Activated naive CD8-positive, alpha-beta T cell treated with anti-CD3 and anti-CD28 coated beads for 36 hours (primary cell): ENCODE measurements around the gene LRRC8D. TPM values are rescaled to one million over a fixed set of nuclear protein-coding genes. Genes with fewer than 3 reads are reported as not detected.

Experiments used
- DNase-seq: peaks from one replicate; pipeline ENCODE4 v3.0.0; 2021
- H3K27ac Mint-ChIP-seq: one replicate; pipeline ENCODE4 v1.8.0; 2022; ENCODE audit warnings: mild to moderate bottlenecking, moderate library complexity, mixed read lengths
- H3K27me3 Mint-ChIP-seq: one replicate; pipeline ENCODE4 v1.8.0; 2022; ENCODE audit warnings: mild to moderate bottlenecking, mixed read lengths
- H3K36me3 Mint-ChIP-seq: one replicate; pipeline ENCODE4 v1.8.0; 2021; ENCODE audit warnings: mild to moderate bottlenecking, mixed read lengths
- H3K4me1 Mint-ChIP-seq: one replicate; pipeline ENCODE4 v1.8.0; 2021; ENCODE audit warnings: mixed read lengths
- H3K4me3 Mint-ChIP-seq: one replicate; pipeline ENCODE4 v1.8.0; 2022; ENCODE audit warnings: mild to moderate bottlenecking, moderate library complexity, mixed read lengths
- H3K9me3 Mint-ChIP-seq: one replicate; pipeline ENCODE4 v1.8.0; 2022; ENCODE audit warnings: mixed read lengths
- total RNA-seq, 2 experiments: library from RNA; stranded (reverse); gene quantifications; one replicate each; pipeline ENCODE4 v1.2.3, GENCODE V29; 2021

LRRC8D gene
- total RNA-seq, 2 experiments from 2014 or later: 37.7 to 41.2 TPM

DNA sequence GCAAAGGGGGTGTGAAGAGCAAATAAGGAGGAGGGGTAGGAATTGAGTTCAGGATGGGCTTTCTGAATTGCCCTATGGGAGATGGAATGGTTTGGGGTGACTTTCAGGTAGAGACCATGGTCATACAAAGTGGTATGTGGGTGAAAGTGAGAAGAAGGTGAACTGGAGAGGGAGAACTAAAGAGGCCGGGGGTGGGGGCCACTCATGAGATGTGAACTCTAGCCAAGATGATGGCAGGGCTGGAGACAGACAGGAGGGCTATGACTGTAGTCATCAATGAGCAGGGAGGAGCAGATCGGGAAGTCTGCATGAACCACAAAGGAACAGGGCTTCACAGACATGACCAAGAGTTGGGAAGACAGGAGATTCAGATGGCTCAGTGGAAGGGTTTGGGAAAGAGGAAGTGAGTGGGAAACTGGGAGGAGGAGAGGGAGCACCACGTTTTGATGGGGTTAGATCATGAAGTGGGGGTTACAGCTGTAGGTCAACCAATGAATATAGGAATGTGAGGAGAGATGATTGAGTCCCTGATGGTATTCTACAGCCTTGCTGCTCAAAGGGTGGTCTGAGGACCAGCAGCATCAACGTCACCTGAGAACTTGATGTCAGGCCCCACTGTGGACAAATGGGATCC is 20.7 kb upstream of the LRRC8D start:
- no peaks in the 10 kb centered on the region for H3K9me3 Mint-ChIP-seq
- no peak overlapping the region for H3K4me3 Mint-ChIP-seq
- no peak overlapping the region for H3K27ac Mint-ChIP-seq
- peaks cover 5% of the 10 kb centered on the region for H3K27me3 Mint-ChIP-seq
- no peak for DNase-seq
- no peaks in the 10 kb centered on the region for H3K36me3 Mint-ChIP-seq
- H3K4me1 Mint-ChIP-seq: peaks cover 18% of the 10 kb centered on the region

DNA sequence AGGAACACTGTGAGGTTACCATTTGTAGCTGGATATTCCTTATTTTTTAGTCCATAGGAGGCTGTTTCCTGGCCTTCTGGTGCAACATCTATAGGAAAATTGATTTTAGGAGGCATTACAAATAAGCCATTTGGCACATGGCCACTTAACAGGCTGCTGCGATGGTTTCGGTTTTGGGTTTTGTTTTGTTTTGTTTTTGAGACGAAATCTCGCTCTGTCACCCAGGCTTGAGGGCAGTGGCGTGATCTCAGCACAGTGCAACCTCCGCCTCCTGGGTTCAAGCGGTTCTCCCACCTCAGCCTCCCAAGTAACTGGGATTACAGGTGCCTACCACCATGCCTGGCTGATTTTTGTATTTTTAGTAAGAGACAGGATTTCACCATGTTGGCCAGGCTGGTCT is 20.1 kb upstream of the LRRC8D start:
- Mint-ChIP-seq H3K27ac (no peak overlapping the region), H3K4me1 (peaks cover 18% of the 10 kb centered on the region), H3K4me3 (no peak overlapping the region), H3K27me3 (peaks cover 5% of the 10 kb centered on the region), H3K36me3 (no peaks in the 10 kb centered on the region), H3K9me3 (no peaks in the 10 kb centered on the region)
- DNase-seq: no peak

DNA sequence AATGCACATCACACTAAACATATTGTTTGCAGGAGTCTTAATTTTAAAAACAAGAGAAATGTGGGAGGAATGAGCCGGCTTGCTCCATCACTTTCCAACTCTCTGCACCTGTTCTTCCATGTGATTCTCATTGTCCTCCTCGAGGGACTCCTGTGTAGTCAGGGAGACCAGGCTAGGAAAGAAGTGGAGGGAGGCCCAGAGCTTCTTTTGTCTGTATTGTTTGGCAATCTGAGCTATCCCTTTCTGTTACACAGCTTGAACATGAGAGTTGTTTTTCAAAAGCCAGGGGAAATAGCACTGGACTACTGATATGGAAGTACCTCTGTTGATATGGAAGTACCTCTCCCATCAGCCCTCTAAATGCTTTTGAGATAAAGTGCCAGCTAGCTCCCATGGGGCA is 18.8 kb upstream of the LRRC8D start:
- no peak for DNase-seq
- H3K4me1 Mint-ChIP-seq: peaks cover 18% of the 10 kb centered on the region
- H3K27ac Mint-ChIP-seq: no peak overlapping the region
- H3K27me3 Mint-ChIP-seq: peaks cover 5% of the 10 kb centered on the region
- no peaks in the 10 kb centered on the region for H3K9me3 Mint-ChIP-seq
- H3K4me3 Mint-ChIP-seq: no peak overlapping the region
- H3K36me3 Mint-ChIP-seq: no peaks in the 10 kb centered on the region

DNA sequence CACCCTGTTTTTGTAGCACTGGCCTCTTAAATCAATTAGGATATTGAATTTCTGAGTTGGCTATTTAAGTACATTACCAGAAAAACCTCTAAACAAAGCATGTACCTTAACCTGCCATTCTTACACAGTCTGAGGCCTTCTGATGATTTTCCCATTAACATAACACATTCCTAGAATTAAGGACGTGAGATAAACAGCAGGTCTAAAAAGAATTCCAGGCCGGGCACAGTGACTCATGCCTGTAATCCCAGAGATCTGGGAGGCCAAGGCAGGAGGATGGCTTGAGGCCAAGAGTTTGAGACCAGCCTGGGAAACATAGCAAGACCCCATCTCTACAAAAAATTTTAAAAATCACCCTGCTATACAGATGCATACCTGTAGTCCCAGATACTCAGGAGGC is 18.0 kb upstream of the LRRC8D start:
- Mint-ChIP-seq H3K9me3 (no peaks in the 10 kb centered on the region), H3K36me3 (no peaks in the 10 kb centered on the region), H3K27me3 (peaks cover 5% of the 10 kb centered on the region), H3K27ac (no peak overlapping the region), H3K4me3 (no peak overlapping the region), H3K4me1 (peaks cover 18% of the 10 kb centered on the region)
- no peak for DNase-seq

DNA sequence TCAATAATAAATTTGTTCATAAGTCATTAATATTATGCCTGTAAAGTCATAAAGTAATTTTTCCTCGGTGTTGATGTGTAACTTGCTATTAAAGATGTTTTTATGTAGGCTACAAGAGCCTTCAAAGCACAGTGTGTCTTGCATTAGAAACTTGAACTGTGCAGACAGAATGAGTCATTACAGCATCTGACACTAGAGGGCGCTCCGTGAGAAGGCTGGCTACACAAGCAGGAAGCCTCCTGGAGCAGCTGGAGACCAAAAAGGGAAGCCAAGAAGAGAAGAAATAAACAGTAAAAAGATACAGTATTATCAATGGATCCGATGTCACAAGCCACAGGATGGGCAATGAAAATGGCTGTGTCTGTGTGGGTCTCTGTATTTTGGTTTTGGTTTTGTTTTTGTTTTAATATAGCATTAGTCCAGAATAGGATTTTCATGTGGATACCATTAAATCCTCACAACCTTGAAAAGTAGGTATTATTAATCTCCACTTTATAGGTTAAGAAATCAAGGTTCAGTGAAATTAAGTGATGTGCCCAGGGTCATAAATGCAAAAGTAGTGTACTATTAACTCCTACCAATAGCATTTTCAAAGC is 16.1 kb upstream of the LRRC8D start:
- peak; percentile 77 for DNase-seq
- Mint-ChIP-seq H3K36me3 (no peaks in the 10 kb centered on the region), H3K9me3 (no peaks in the 10 kb centered on the region), H3K27me3 (peaks cover 6% of the 10 kb centered on the region), H3K27ac (no peak overlapping the region), H3K4me3 (no peak overlapping the region), H3K4me1 (peaks cover 6% of the 10 kb centered on the region)

DNA sequence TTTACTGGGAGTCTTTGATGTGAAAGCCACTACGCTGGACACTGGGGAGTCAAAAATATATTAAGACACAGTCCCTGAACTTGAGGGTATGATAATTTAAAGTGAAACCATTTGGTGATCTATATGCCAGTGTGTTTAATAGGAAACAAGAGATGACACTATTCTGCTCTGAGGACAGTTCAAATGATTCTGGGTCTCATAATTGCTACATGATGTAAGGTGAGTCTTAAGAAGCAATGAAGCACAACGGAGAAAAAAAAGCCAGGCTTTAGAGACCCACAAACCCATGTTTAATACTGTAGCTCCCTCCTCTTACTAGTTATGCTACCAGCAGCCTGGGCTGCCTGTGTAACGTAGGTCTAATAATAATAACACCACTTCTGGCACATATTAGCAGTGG is 14.2 kb upstream of the LRRC8D start:
- no peak for DNase-seq
- no peaks in the 10 kb centered on the region for H3K4me1 Mint-ChIP-seq
- H3K27ac Mint-ChIP-seq: no peak overlapping the region
- peaks cover 4% of the 10 kb centered on the region for H3K27me3 Mint-ChIP-seq
- H3K4me3 Mint-ChIP-seq: no peak overlapping the region
- no peaks in the 10 kb centered on the region for H3K36me3 Mint-ChIP-seq
- H3K9me3 Mint-ChIP-seq: no peaks in the 10 kb centered on the region

DNA sequence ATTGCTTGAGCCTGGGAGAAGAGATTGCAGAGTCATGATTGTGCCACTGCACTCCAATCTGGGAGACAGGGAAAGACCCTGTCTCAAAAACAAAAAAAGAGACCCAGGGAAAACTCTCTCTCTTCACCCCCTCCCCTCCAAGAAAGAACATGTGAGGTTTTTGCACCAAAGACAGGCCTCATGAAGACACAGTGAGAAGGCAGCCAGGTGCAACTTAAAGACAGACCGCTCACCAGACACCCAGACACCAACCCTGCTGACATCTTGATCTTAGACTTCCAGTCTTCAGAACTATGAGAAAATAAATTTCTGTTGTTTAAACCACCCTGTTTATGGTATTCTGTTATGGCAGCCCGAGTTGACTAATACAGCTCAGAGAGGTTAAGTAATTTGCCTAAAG is 13.3 kb upstream of the LRRC8D start:
- Mint-ChIP-seq H3K27me3 (peaks cover 4% of the 10 kb centered on the region), H3K4me1 (no peaks in the 10 kb centered on the region), H3K36me3 (no peaks in the 10 kb centered on the region), H3K4me3 (no peak overlapping the region), H3K9me3 (no peaks in the 10 kb centered on the region), H3K27ac (no peak overlapping the region)
- DNase-seq: no peak

DNA sequence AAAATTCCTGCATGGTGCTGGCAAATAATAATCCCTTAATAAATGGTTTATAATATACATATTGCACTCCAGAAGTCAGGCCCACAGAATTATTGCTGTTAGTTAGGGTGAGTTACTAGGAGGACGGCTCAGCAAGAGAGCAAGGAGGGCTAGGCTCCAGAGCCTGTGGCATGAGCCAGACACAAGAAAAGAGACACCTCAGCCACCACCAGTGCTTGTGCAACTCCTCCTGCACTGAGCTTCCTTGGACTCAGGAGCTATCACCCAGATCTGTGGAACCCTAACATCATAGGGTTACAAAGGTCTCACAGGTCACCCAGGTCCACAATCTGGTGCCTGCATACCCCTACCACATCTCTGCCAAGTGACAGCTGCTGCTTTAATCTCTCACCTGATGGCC is 12.8 kb upstream of the LRRC8D start:
- no peaks in the 10 kb centered on the region for H3K9me3 Mint-ChIP-seq
- H3K27ac Mint-ChIP-seq: no peak overlapping the region
- no peak for DNase-seq
- H3K4me3 Mint-ChIP-seq: no peak overlapping the region
- no peaks in the 10 kb centered on the region for H3K36me3 Mint-ChIP-seq
- H3K4me1 Mint-ChIP-seq: peaks cover 2% of the 10 kb centered on the region
- H3K27me3 Mint-ChIP-seq: peaks cover 4% of the 10 kb centered on the region

DNA sequence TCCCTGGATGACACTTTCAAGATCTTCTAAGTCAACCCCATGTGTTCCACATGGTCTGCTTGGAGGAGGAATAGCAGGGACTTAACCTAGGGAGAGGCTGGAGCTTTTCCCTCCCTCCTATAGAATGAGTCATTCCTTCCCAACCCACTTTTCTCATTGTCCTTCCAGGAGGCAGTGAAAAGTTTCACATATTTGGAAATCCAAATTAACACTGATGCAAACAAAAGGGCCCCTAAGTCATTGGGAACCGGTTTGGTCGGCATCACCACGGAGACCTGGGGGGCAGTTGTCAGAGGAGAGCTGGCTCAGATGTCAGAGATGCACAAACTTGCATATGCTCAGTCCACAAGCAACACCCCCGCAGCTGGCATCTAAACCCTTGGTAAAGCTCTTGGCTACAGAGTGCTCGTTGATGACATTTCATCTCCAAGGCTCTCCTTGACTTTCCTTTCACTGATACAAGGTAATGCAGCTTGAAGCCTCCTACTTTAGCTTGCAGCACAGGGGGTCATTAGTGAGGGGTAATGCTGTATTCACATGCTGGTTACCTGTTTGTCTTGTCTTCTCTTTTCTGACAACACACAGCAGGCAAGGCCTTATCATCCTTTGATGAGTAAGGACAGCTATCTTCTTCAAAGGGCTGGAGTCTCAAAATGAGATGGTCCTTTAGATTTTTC is 12.3 kb upstream of the LRRC8D start:
- H3K4me3 Mint-ChIP-seq: no peak overlapping the region
- no peak for DNase-seq
- no peaks in the 10 kb centered on the region for H3K9me3 Mint-ChIP-seq
- no peaks in the 10 kb centered on the region for H3K36me3 Mint-ChIP-seq
- peaks cover 4% of the 10 kb centered on the region for H3K27me3 Mint-ChIP-seq
- H3K27ac Mint-ChIP-seq: no peak overlapping the region
- peaks cover 2% of the 10 kb centered on the region for H3K4me1 Mint-ChIP-seq

DNA sequence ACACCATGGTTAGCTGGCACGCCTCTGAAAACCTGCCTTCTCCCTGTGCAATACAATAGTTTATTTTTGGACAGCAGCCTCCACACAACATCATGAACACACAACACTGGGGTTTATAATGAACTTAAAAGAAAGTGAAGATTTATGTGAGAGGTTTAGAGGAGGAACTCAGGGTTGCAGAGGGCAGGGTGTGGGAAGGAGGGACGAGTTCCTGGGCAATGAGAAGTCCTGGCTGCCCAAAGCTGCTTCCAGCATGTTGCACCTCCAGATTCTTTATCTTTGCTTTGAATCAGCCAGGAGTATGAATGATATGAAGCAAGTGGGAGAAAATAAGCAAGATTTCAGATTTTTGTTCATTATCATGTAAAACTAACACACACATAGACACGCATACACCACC is 11.3 kb upstream of the LRRC8D start:
- Mint-ChIP-seq H3K36me3 (no peaks in the 10 kb centered on the region), H3K4me3 (no peak overlapping the region), H3K9me3 (no peaks in the 10 kb centered on the region), H3K27me3 (peaks cover 4% of the 10 kb centered on the region), H3K4me1 (peaks cover 2% of the 10 kb centered on the region), H3K27ac (no peak overlapping the region)
- no peak for DNase-seq

DNA sequence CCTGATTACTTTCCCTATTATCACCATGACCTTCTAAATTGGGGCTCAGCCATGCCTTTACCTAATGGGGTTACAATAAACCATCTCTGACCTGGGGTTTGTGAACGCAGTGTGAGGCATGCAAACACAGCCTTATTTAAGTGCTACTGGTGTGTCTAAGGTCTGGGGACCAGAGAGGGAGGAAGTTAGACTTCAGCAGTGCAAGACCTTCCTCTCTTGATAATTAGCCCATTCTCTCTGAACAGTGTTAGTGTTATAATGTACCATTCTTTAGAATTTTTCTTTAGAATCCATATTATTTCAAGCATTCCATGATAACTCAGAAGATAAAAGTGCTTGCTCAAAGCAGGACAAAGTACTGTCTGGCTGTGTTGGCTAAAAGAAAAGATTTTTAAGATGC is 10.5 kb upstream of the LRRC8D start:
- Mint-ChIP-seq H3K4me1 (peaks cover 6% of the 10 kb centered on the region), H3K27me3 (peaks cover 4% of the 10 kb centered on the region), H3K9me3 (no peaks in the 10 kb centered on the region)

DNA sequence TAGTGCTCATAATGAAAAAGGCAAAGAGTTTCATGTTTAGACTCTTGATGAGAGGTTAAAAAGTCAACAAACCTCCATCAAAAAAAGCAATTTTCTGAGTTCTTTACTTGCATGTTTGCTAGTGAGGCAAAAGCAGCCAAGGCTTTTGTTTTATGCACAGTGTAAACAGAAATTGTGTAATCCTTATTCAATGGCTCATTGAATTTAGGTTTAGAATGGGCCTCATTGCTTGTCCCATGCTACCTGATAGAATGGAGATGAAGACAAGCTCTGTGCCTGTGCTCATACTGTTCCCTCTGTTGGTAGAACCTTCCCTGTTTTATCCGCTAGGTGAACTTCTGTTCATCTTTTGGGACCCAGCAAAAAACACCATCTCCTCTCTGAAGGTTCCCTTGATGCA is 10.0 kb upstream of the LRRC8D start:
- H3K27ac Mint-ChIP-seq: no peak overlapping the region
- no peak overlapping the region for H3K4me3 Mint-ChIP-seq
- H3K4me1 Mint-ChIP-seq: peaks cover 11% of the 10 kb centered on the region
- no peaks in the 10 kb centered on the region for H3K9me3 Mint-ChIP-seq
- H3K36me3 Mint-ChIP-seq: no peaks in the 10 kb centered on the region
- no peak for DNase-seq
- peaks cover 4% of the 10 kb centered on the region for H3K27me3 Mint-ChIP-seq

More for the DNA sequence above, 10.5 kb upstream of the LRRC8D start:
- H3K36me3 Mint-ChIP-seq: no peaks in the 10 kb centered on the region
- H3K27ac Mint-ChIP-seq: no peak overlapping the region
- DNase-seq: no peak
- no peak overlapping the region for H3K4me3 Mint-ChIP-seq

DNA sequence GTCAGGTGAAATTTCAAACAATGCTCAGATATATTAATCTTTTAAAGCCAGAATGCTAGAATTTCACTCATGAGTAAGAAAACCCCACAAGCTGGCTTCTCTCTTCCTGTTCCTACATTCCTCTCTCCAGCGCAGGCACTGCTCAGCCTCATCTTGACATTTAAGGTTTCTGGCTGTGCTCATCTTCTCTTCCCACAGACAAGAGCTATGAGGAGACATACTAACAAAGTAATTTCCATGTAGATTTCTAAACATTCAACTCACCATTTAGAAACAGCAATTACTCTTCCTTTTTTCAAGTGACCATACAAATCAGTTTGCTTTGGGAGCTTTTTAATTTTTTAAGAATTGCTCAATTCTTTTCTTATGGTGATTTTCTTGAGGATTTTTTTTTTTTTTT is 7.8 kb upstream of the LRRC8D start:
- H3K36me3 Mint-ChIP-seq: no peaks in the 10 kb centered on the region
- no peak for DNase-seq
- peaks cover 17% of the 10 kb centered on the region for H3K4me1 Mint-ChIP-seq
- no peaks in the 10 kb centered on the region for H3K9me3 Mint-ChIP-seq
- H3K27me3 Mint-ChIP-seq: peaks cover 4% of the 10 kb centered on the region
- no peak overlapping the region for H3K27ac Mint-ChIP-seq
- no peak overlapping the region for H3K4me3 Mint-ChIP-seq

DNA sequence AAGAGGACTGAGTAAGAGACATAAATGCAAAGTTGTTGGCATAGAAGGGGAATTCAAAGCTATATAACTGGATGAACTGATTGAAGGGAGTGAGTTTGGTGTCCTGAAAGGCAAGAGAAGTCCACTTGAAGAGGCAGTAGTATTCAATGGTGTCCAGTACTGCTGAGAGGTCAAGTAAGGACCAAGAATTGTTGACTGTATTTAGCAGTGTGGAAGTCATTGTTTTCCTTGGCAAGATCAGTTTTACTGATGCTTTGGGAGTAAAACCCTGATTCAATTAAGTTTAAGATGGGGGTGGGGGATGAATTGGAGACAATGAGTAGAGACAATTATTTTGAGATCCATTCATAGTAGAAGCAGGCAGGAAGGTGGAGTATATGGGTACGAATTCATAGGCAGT is 5.8 kb upstream of the LRRC8D start:
- Mint-ChIP-seq H3K4me1 (peaks cover 30% of the 10 kb centered on the region), H3K9me3 (no peaks in the 10 kb centered on the region), H3K4me3 (no peak overlapping the region), H3K27ac (no peak overlapping the region), H3K27me3 (no peaks in the 10 kb centered on the region), H3K36me3 (peaks cover 2% of the 10 kb centered on the region)
- DNase-seq: no peak

DNA sequence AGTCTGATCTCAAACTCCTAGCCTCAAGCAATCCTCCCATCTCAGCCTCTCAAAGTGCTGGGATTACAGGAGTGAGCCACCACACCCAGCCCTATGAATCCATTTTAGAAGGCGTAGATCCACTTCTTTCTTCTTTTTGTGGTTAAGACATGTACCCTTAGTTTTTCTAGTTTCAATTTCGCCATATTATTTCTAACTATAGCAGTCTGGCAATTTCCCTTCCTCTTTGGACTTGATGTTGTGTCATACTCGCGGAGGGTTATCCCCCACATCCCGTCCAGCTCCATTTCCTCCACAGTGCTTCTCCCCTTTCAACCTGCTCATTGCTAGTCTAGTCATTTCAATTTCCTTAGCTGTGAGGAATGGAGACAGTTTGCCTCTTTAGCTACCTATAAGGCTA is 5.2 kb upstream of the LRRC8D start:
- DNase-seq: no peak
- H3K9me3 Mint-ChIP-seq: no peaks in the 10 kb centered on the region

DNA sequence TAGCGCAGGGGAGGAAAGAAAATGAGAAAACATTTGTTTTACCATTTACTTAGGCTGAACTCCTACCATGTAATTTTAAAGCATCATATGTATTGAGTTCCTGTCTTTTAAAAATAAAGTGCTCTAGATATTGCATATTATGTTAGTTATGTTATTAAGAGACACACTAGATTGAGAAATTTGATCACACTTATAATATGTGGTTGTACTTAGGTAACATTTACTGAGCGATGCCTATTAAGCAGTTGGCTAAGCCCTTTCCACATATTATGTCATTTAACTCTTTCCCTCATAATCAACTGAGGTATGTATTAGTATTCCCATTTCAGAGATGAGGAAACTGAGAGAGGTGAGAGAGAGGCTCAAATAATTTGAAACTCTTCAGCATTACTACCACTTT is 4.5 kb upstream of the LRRC8D start:
- H3K9me3 Mint-ChIP-seq: no peaks in the 10 kb centered on the region
- peaks cover 3% of the 10 kb centered on the region for H3K36me3 Mint-ChIP-seq
- no peak for DNase-seq
- no peak overlapping the region for H3K4me3 Mint-ChIP-seq
- no peak overlapping the region for H3K27ac Mint-ChIP-seq
- peaks cover 35% of the 10 kb centered on the region for H3K4me1 Mint-ChIP-seq
- H3K27me3 Mint-ChIP-seq: no peaks in the 10 kb centered on the region

More for the DNA sequence above, 5.2 kb upstream of the LRRC8D start:
- Mint-ChIP-seq H3K4me3 (no peak overlapping the region), H3K4me1 (peaks cover 35% of the 10 kb centered on the region), H3K27me3 (no peaks in the 10 kb centered on the region), H3K27ac (no peak overlapping the region), H3K36me3 (peaks cover 3% of the 10 kb centered on the region)
